Common myeloid progenitor, CD34-positive (primary cell): ENCODE data around the gene TEX26. TPM values are rescaled to one million over a fixed set of nuclear protein-coding genes. Genes with fewer than 3 reads are reported as not detected.

Experiments used
- CTCF ChIA-PET: fragments of 350-600 bp; sonication (Branson Sonifier 250); formaldehyde crosslinking; loops from one replicate; lab custom pipeline; 2021; ENCODE audit warnings: antibody characterized with exemption; lab: Charles Lee
- POLR2A ChIA-PET: fragments of 350-600 bp; sonication (Branson Sonifier 250); formaldehyde crosslinking; loops from one replicate; lab custom pipeline; 2021; ENCODE audit warnings: antibody characterized with exemption; lab: Charles Lee
- DNase-seq, 3 donors: peaks; one replicate each; pipeline versions ENCODE4 v3.0.0 to v3.0.0-alpha.2; 2013
- H3K27ac ChIP-seq, 2 experiments: 1 replicate in 1 of 2; 2 replicates in 1 of 2; pipeline ENCODE4 v1.7.0; 2013; ENCODE audit warnings: inconsistent platforms in 2 of 2, low read length in 2 of 2, mild to moderate bottlenecking in 2 of 2, low read depth in 1 of 2, moderate library complexity in 1 of 2; ENCODE audit not compliant: severe bottlenecking in 2 of 2, insufficient read depth in 1 of 2, poor library complexity in 1 of 2
- H3K27me3 ChIP-seq, 5 experiments: replicated peaks in 2 of 5; 1 replicate in 3 of 5; 2 replicates in 2 of 5; pipeline versions ENCODE4 v1.6.1 to v1.7.0; 2013; ENCODE audit warnings: low read length in 4 of 5, mild to moderate bottlenecking in 2 of 5, moderate library complexity in 2 of 5, inconsistent platforms in 1 of 5; ENCODE audit not compliant: insufficient read depth in 5 of 5, control insufficient read depth in 4 of 5
- H3K36me3 ChIP-seq, 4 experiments: 1 replicate in 2 of 4; 2 replicates in 2 of 4; pipeline versions ENCODE4 v1.6.1 to v1.7.0; 2013; ENCODE audit warnings: low read length in 3 of 4, control low read depth in 1 of 4, mild to moderate bottlenecking in 1 of 4; ENCODE audit not compliant: control insufficient read depth in 4 of 4, insufficient read depth in 4 of 4
- H3K4me1 ChIP-seq, 4 experiments: 1 replicate in 3 of 4; 2 replicates in 1 of 4; pipeline versions ENCODE4 v1.6.1 to v1.7.1; 2013; ENCODE audit warnings: low read length in 3 of 4, mild to moderate bottlenecking in 3 of 4, control low read depth in 1 of 4, inconsistent platforms in 1 of 4, moderate library complexity in 1 of 4; ENCODE audit not compliant: control insufficient read depth in 4 of 4, insufficient read depth in 4 of 4; ENCODE audit errors: control extremely low read depth in 1 of 4
- H3K4me3 ChIP-seq, 7 experiments: 1 replicate in 4 of 7; 2 replicates in 3 of 7; pipeline versions ENCODE4 v1.5.1 to v1.7.0; 2013; ENCODE audit warnings: mild to moderate bottlenecking in 7 of 7, low read length in 6 of 7, moderate library complexity in 6 of 7, inconsistent platforms in 2 of 7, low read depth in 2 of 7, control low read depth in 1 of 7; ENCODE audit not compliant: insufficient read depth in 4 of 7, control insufficient read depth in 1 of 7; ENCODE audit errors: extremely low read depth in 1 of 7
- H3K9me3 ChIP-seq, 5 experiments: 1 replicate in 4 of 5; 2 replicates in 1 of 5; pipeline versions ENCODE4 v1.6.1 to v1.7.1; 2013; ENCODE audit warnings: low read length in 4 of 5, mild to moderate bottlenecking in 2 of 5, inconsistent platforms in 1 of 5, low read depth in 1 of 5, moderate library complexity in 1 of 5; ENCODE audit not compliant: control insufficient read depth in 4 of 5, insufficient read depth in 2 of 5; ENCODE audit errors: control extremely low read depth in 1 of 5
- WGBS: methylation state at CpG from one replicate; pipeline ENCODE4 v1.1.5; 2013; ENCODE audit not compliant: insufficient coverage; 5-methylcytosine and 5-hydroxymethylcytosine counted together
- polyA plus RNA-seq: library from polyadenylated mRNA; unstranded; fragments of 120-200 nt; gene quantifications from one replicate; pipeline ENCODE4 v1.2.1, GENCODE V29; 2013

The TEX26 gene
- polyA plus RNA-seq: not detected

GRCh38 chr13:30932481-30933353 is at the start of gene TEX26:
TSS of gene TEX26 (plus strand) at chr13:30932656. CDS start at chr13:30932716, 60 bp downstream.
- CTCF ChIA-PET: no interaction called here
- no peaks in the 10 kb centered on the region for H3K4me1 ChIP-seq
- WGBS: 67% methylated on average over 26 of the region's 32 CpGs
- POLR2A ChIA-PET: interaction anchor here (0.6 to 0.7 kb wide), 2 partner anchors 191 to 1472 kb away, joined by 3 read pairs; no protein-coding TSS in a partner anchor
- no peak for DNase-seq
- no peak within 1 kb of the TSS for H3K27ac ChIP-seq
- no peak within 1 kb of the TSS for H3K4me3 ChIP-seq
- H3K27me3 ChIP-seq: peaks cover 3 to 34% (median 11%) of the 10 kb centered on the region in 5 experiments
- peaks cover 0 to 8% (median 4%) of the 10 kb centered on the region in 5 experiments for H3K9me3 ChIP-seq
- no peaks in the 10 kb centered on the region for H3K36me3 ChIP-seq

DNA sequence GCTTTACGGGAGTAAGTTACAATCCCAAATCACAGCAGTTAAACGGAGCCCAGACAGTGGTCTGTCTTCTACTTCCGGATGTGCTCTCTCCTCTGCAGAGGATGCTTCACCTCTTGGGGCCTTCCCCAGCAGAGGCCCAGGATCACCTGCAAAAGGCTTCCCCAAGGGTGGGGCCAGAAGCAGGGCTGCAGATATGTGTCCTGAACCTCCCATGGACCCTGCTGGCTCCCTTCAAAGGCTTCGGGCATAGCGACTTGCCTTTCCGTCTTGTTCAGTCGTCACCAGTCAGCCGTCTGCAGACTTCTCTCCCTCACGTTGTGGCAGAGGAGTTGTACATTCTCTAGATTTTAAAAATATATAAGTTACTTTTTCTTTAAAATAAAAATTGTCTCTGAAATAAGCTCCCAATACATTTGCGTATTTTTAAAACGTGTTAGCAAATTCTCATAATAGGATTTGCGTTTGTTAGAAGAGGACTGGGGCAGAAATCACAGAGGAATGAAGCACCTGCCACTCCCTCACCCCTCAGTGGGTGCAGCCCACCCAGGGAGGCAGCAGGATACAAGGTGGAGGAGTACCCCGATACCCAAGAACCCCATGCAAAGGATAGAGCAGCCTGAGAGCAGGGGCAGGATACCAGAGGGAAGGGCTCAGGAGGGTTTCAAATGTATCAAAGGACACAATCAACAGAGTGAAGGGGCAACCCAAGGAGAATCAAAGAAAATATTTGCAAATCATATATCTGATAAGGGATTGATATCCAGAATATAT is 49.3 kb upstream of the TEX26 start:
- no peak overlapping the region for H3K27ac ChIP-seq
- H3K36me3 ChIP-seq: no peaks in the 10 kb centered on the region
- H3K4me3 ChIP-seq: no peak overlapping the region
- ChIA-PET POLR2A (no interaction called here), CTCF (no interaction called here)
- WGBS: 100% methylated on average over 5 of the region's 13 CpGs
- no peaks in the 10 kb centered on the region for H3K4me1 ChIP-seq
- peaks cover 0 to 13% (median 0%) of the 10 kb centered on the region in 5 experiments for H3K27me3 ChIP-seq
- peaks cover 0 to 3% (median 0%) of the 10 kb centered on the region in 5 experiments for H3K9me3 ChIP-seq
- DNase-seq: no peak

GRCh38 chr13:30884543-30884942 is 47.9 kb upstream of the TEX26 start:
- Histone ChIP-seq H3K4me1 (no peaks in the 10 kb centered on the region), H3K9me3 (peaks cover 0 to 6% (median 1%) of the 10 kb centered on the region in 5 experiments), H3K4me3 (no peak overlapping the region), H3K27me3 (peaks cover 0 to 13% (median 0%) of the 10 kb centered on the region in 5 experiments), H3K27ac (no peak overlapping the region), H3K36me3 (no peaks in the 10 kb centered on the region)
- ChIA-PET POLR2A (no interaction called here), CTCF (interaction anchor here (0.6 to 1.2 kb wide), 2 partner anchors 18 to 296 kb away, joined by 3 read pairs; no protein-coding TSS in a partner anchor)
- no peak for DNase-seq
- 100% methylated on average over 3 of the region's 5 CpGs for WGBS

DNA sequence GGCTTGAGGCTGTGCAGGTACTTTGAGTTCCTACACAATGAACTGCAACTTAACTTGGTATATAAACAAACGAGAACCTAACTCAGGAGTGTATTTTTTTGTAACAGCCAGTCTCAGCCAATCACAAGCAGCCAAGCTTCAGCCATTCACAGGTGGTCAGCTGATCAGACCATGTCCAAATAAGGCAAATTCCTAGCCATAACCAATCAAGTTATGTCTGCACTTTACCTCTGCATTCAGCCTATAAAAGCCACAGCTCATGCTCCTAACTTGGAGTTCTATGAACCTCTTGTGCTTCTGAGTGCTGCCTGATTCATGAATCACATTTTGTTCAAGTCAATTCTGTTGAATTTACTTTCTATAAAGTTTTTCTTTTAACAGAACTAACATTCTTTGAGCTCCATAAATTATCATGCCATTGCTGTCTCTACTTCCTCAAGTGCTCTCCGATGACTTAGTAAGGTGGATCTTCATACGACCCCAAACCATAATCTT is 43.2 kb upstream of the TEX26 start:
- ChIA-PET POLR2A (no interaction called here), CTCF (no interaction called here)
- Histone ChIP-seq H3K4me1 (no peaks in the 10 kb centered on the region), H3K27ac (no peak overlapping the region), H3K4me3 (no peak overlapping the region), H3K36me3 (no peaks in the 10 kb centered on the region), H3K9me3 (peaks cover 0 to 6% (median 1%) of the 10 kb centered on the region in 5 experiments), H3K27me3 (no peaks in the 10 kb centered on the region)
- no peak for DNase-seq
- WGBS: 100% methylated on average over 1 of the region's 3 CpGs

DNA sequence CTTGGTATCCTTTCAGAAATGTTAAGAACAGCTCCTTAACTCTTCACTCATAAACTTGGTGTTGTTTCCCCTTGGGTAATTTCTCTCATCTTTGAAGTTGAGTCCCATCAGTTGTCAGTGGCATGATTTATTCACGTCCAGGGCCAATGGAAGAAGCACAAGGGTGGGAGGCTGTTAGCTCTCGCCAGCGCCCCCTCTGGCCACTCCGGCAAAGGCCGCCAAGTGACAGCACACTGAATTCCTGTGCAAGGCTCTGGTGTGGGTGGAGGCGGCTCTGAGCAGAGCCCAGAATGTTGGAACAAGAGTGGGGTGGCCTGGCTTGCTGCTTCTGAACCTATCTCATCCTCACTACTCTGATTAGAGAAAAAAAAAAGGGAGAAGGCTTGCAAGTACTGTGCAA is 39.5 kb upstream of the TEX26 start:
- Histone ChIP-seq H3K4me3 (no peak overlapping the region), H3K36me3 (no peaks in the 10 kb centered on the region), H3K4me1 (no peaks in the 10 kb centered on the region), H3K27me3 (peaks cover 0 to 3% (median 0%) of the 10 kb centered on the region in 5 experiments), H3K27ac (no peak overlapping the region), H3K9me3 (peaks cover 0 to 3% (median 1%) of the 10 kb centered on the region in 5 experiments)
- POLR2A ChIA-PET: no interaction called here
- 60% methylated on average over 5 of the region's 6 CpGs for WGBS
- CTCF ChIA-PET: interaction anchor here (1.3 kb wide), 1 partner anchor 10 kb away, joined by 4 read pairs; no protein-coding TSS in a partner anchor
- DNase-seq: peak in 1 of 3 donors; percentile 18

GRCh38 chr13:30895773-30896172 is 36.7 kb upstream of the TEX26 start:
- Histone ChIP-seq H3K27me3 (peaks cover 0 to 10% (median 0%) of the 10 kb centered on the region in 5 experiments), H3K4me3 (no peak overlapping the region), H3K27ac (no peak overlapping the region), H3K9me3 (peaks cover 0 to 1% (median 0%) of the 10 kb centered on the region in 5 experiments), H3K36me3 (no peaks in the 10 kb centered on the region), H3K4me1 (peaks cover 0 to 14% (median 0%) of the 10 kb centered on the region in 4 experiments)
- ChIA-PET CTCF (no interaction called here), POLR2A (no interaction called here)
- DNase-seq: no peak
- 100% methylated on average over 3 of the region's 4 CpGs for WGBS
